ENCODE results near the gene SSH2.
"Not testable (repeated sequence)": the region's sequence is repeated elsewhere in the genome, so short reads cannot be mapped to it uniquely, and the experiment has no call there.

SSH2 gene

GRCh38 chr17:29663155-29663554 is 266.9 kb downstream of the SSH2 start:
- H3K4me1 Mint-ChIP-seq (ENCODE audit: low read depth): peaks cover 28% of the 10 kb centered on the region
- H3K4me3 Mint-ChIP-seq: no peak overlapping the region
- H3K9me3 Mint-ChIP-seq: no peaks in the 10 kb centered on the region
- no peaks in the 10 kb centered on the region for H3K27me3 Mint-ChIP-seq
- H3K36me3 Mint-ChIP-seq (ENCODE audit: low read depth): peaks cover 64% of the 10 kb centered on the region
- intact Hi-C loops (cut with micrococcal nuclease): no loop called here
- H3K27ac Mint-ChIP-seq: no peak overlapping the region

GRCh38 chr17:29661213-29661612 is 268.8 kb downstream of the SSH2 start:
- Mint-ChIP-seq H3K27ac (no peak overlapping the region), H3K36me3 (ENCODE audit: low read depth) (peaks cover 64% of the 10 kb centered on the region), H3K4me1 (ENCODE audit: low read depth) (peaks cover 24% of the 10 kb centered on the region), H3K27me3 (no peaks in the 10 kb centered on the region), H3K4me3 (no peak overlapping the region), H3K9me3 (no peaks in the 10 kb centered on the region)
- intact Hi-C loops (cut with micrococcal nuclease): no loop called here

- H3K36me3 Mint-ChIP-seq (ENCODE audit: low read depth): peaks cover 76% of the 10 kb centered on the region
- no peaks in the 10 kb centered on the region for H3K27me3 Mint-ChIP-seq
- H3K27ac Mint-ChIP-seq: no peak overlapping the region
- intact Hi-C loops (cut with micrococcal nuclease): no loop called here
- no peaks in the 10 kb centered on the region for H3K9me3 Mint-ChIP-seq
- no peak overlapping the region for H3K4me3 Mint-ChIP-seq
- peaks cover 14% of the 10 kb centered on the region for H3K4me1 Mint-ChIP-seq (ENCODE audit: low read depth)
Observed at GRCh38 chr17:29659155-29659554, 270.9 kb downstream of the SSH2 start.

- Mint-ChIP-seq H3K36me3 (ENCODE audit: low read depth) (peaks cover 64% of the 10 kb centered on the region), H3K27me3 (no peaks in the 10 kb centered on the region)
Observed at GRCh38 chr17:29655323-29655722, 274.7 kb downstream of the SSH2 start.

GRCh38 chr17:29653995-29654714 is 275.9 kb downstream of the SSH2 start:
- peaks cover 68% of the 10 kb centered on the region for H3K36me3 Mint-ChIP-seq (ENCODE audit: low read depth)
- H3K4me3 Mint-ChIP-seq: no peak overlapping the region
- intact Hi-C loops (cut with micrococcal nuclease): no loop called here
- H3K27ac Mint-ChIP-seq: no peak overlapping the region
- no peaks in the 10 kb centered on the region for H3K27me3 Mint-ChIP-seq
- H3K4me1 Mint-ChIP-seq (ENCODE audit: low read depth): peaks cover 10% of the 10 kb centered on the region
- no peaks in the 10 kb centered on the region for H3K9me3 Mint-ChIP-seq

More at GRCh38 chr17:29655323-29655722, 274.7 kb downstream of the SSH2 start:
- no peak overlapping the region for H3K27ac Mint-ChIP-seq
- intact Hi-C loops (cut with micrococcal nuclease): no loop called here
- peaks cover 3% of the 10 kb centered on the region for H3K4me1 Mint-ChIP-seq (ENCODE audit: low read depth)
- H3K9me3 Mint-ChIP-seq: no peaks in the 10 kb centered on the region
- no peak overlapping the region for H3K4me3 Mint-ChIP-seq

- Mint-ChIP-seq H3K4me3 (no peak overlapping the region), H3K27me3 (no peaks in the 10 kb centered on the region), H3K9me3 (no peaks in the 10 kb centered on the region), H3K27ac (no peak overlapping the region), H3K4me1 (ENCODE audit: low read depth) (peaks cover 10% of the 10 kb centered on the region), H3K36me3 (ENCODE audit: low read depth) (peaks cover 67% of the 10 kb centered on the region)
- intact Hi-C loops (cut with micrococcal nuclease): no loop called here
Observed at GRCh38 chr17:29652976-29653375, 277.1 kb downstream of the SSH2 start.

- H3K27me3 Mint-ChIP-seq; H3K4me3 Mint-ChIP-seq; H3K9me3 Mint-ChIP-seq; H3K27ac Mint-ChIP-seq; intact Hi-C loops (cut with micrococcal nuclease): not testable (repeated sequence)
- Mint-ChIP-seq H3K36me3 (ENCODE audit: low read depth) (peaks cover 65% of the 10 kb centered on the region), H3K4me1 (ENCODE audit: low read depth) (peaks cover 10% of the 10 kb centered on the region)
Observed at GRCh38 chr17:29651913-29652312, 278.1 kb downstream of the SSH2 start.

GRCh38 chr17:29650396-29650795 is 279.6 kb downstream of the SSH2 start:
- intact Hi-C loops (cut with micrococcal nuclease): no loop called here
- H3K36me3 Mint-ChIP-seq (ENCODE audit: low read depth): peaks cover 65% of the 10 kb centered on the region

GRCh38 chr17:29649359-29649758 is 280.7 kb downstream of the SSH2 start:
- Mint-ChIP-seq H3K36me3 (ENCODE audit: low read depth) (peaks cover 66% of the 10 kb centered on the region), H3K9me3 (no peaks in the 10 kb centered on the region), H3K27ac (no peak overlapping the region), H3K4me1 (ENCODE audit: low read depth) (peaks cover 27% of the 10 kb centered on the region), H3K27me3 (no peaks in the 10 kb centered on the region), H3K4me3 (no peak overlapping the region)
- intact Hi-C loops (cut with micrococcal nuclease): no loop called here

More at GRCh38 chr17:29650396-29650795, 279.6 kb downstream of the SSH2 start:
- Mint-ChIP-seq H3K9me3 (no peaks in the 10 kb centered on the region), H3K4me1 (ENCODE audit: low read depth) (peaks cover 20% of the 10 kb centered on the region), H3K27ac (no peak overlapping the region), H3K4me3 (no peak overlapping the region), H3K27me3 (no peaks in the 10 kb centered on the region)

GRCh38 chr17:29648005-29648404 is 282.0 kb downstream of the SSH2 start:
- Mint-ChIP-seq H3K27ac (no peak overlapping the region), H3K4me3 (no peak overlapping the region), H3K4me1 (ENCODE audit: low read depth) (peaks cover 27% of the 10 kb centered on the region), H3K9me3 (no peaks in the 10 kb centered on the region), H3K27me3 (no peaks in the 10 kb centered on the region), H3K36me3 (ENCODE audit: low read depth) (peaks cover 80% of the 10 kb centered on the region)
- intact Hi-C loops (cut with micrococcal nuclease): no loop called here

- H3K27ac Mint-ChIP-seq: peak overlapping the region; percentile 41
- peaks cover 38% of the 10 kb centered on the region for H3K4me1 Mint-ChIP-seq (ENCODE audit: low read depth)
- H3K36me3 Mint-ChIP-seq (ENCODE audit: low read depth): peaks cover 78% of the 10 kb centered on the region
- H3K4me3 Mint-ChIP-seq: no peak overlapping the region
- H3K27me3 Mint-ChIP-seq: no peaks in the 10 kb centered on the region
- H3K9me3 Mint-ChIP-seq: no peaks in the 10 kb centered on the region
- intact Hi-C loops (cut with micrococcal nuclease): no loop called here
Observed at GRCh38 chr17:29645515-29646051, 284.4 kb downstream of the SSH2 start.

- Mint-ChIP-seq H3K9me3 (no peaks in the 10 kb centered on the region), H3K36me3 (ENCODE audit: low read depth) (peaks cover 65% of the 10 kb centered on the region), H3K4me3 (no peak overlapping the region), H3K27me3 (no peaks in the 10 kb centered on the region), H3K4me1 (ENCODE audit: low read depth) (peaks cover 45% of the 10 kb centered on the region), H3K27ac (peak overlapping the region; percentile 17)
- intact Hi-C loops (cut with micrococcal nuclease): no loop called here
Observed at GRCh38 chr17:29643817-29644160, 286.2 kb downstream of the SSH2 start.

GRCh38 chr17:29642171-29642611 is 287.8 kb downstream of the SSH2 start:
- Mint-ChIP-seq H3K9me3 (no peaks in the 10 kb centered on the region), H3K27ac (no peak overlapping the region), H3K27me3 (no peaks in the 10 kb centered on the region), H3K36me3 (ENCODE audit: low read depth) (peaks cover 58% of the 10 kb centered on the region), H3K4me1 (ENCODE audit: low read depth) (peaks cover 45% of the 10 kb centered on the region), H3K4me3 (no peak overlapping the region)
- intact Hi-C loops (cut with micrococcal nuclease): no loop called here

GRCh38 chr17:29640981-29641642 is 288.9 kb downstream of the SSH2 start:
- Mint-ChIP-seq H3K9me3 (no peaks in the 10 kb centered on the region), H3K36me3 (ENCODE audit: low read depth) (peaks cover 59% of the 10 kb centered on the region), H3K4me3 (no peak overlapping the region), H3K27me3 (no peaks in the 10 kb centered on the region), H3K27ac (no peak overlapping the region), H3K4me1 (ENCODE audit: low read depth) (peaks cover 43% of the 10 kb centered on the region)
- intact Hi-C loops (cut with micrococcal nuclease): no loop called here
